Hepatocyte (in vitro differentiated cells): ENCODE measurements around the gene G0S2. TPM values are rescaled to one million over a fixed set of nuclear protein-coding genes. Genes with fewer than 3 reads are reported as not detected.
"Not testable (repeated sequence)": the region's sequence is repeated elsewhere in the genome, so short reads cannot be mapped to it uniquely, and the experiment has no call there.

Experiments
- DNase-seq: peaks from one replicate; pipeline ENCODE4 v3.0.0-alpha.2; 2016; ENCODE audit warnings: low spot score
- H2AFZ ChIP-seq: fragments of 200-600 bp; sonication (generic); 2 replicates; pipeline ENCODE4 v1.6.0; 2016; ENCODE audit warnings: antibody characterized with exemption, mild to moderate bottlenecking
- H3K27ac ChIP-seq: fragments of 200-600 bp; sonication (generic); 2 replicates; pipeline ENCODE4 v1.5.1; 2016; ENCODE audit warnings: mild to moderate bottlenecking
- H3K27me3 ChIP-seq: fragments of 200-600 bp; sonication (generic); 2 replicates; pipeline ENCODE4 v1.6.1; 2016
- H3K36me3 ChIP-seq: fragments of 200-600 bp; sonication (generic); replicated peaks from 2 replicates; pipeline ENCODE4 v1.5.1; 2016; ENCODE audit warnings: low read depth; ENCODE audit not compliant: insufficient read depth
- H3K4me1 ChIP-seq: fragments of 200-600 bp; sonication (generic); 2 replicates; pipeline ENCODE4 v1.5.1; 2016; ENCODE audit warnings: mild to moderate bottlenecking, moderate library complexity; ENCODE audit not compliant: insufficient read depth
- H3K4me2 ChIP-seq: fragments of 200-600 bp; sonication (generic); 2 replicates; pipeline ENCODE4 v1.6.0; 2016
- H3K4me3 ChIP-seq: fragments of 200-600 bp; sonication (generic); 2 replicates; pipeline ENCODE4 v1.5.1; 2016; ENCODE audit warnings: mild to moderate bottlenecking
- H3K79me2 ChIP-seq: fragments of 200-600 bp; sonication (generic); 2 replicates; pipeline ENCODE4 v1.6.0; 2017; ENCODE audit warnings: mild to moderate bottlenecking
- H3K9me2 ChIP-seq: fragments of 200-600 bp; sonication (generic); replicated peaks from 2 replicates; pipeline ENCODE4 v1.6.0; 2017; ENCODE audit warnings: mild to moderate bottlenecking; ENCODE audit not compliant: insufficient read depth
- H3K9me3 ChIP-seq: fragments of 200-600 bp; sonication (generic); 2 replicates; pipeline ENCODE4 v1.5.1; 2016; ENCODE audit warnings: low read depth, mild to moderate bottlenecking
- H4K20me1 ChIP-seq: fragments of 200-600 bp; sonication (generic); 2 replicates; pipeline ENCODE4 v1.6.0; 2016; ENCODE audit warnings: mild to moderate bottlenecking; ENCODE audit not compliant: insufficient read depth, poor library complexity, severe bottlenecking
- CTCF ChIP-seq: fragments of 200-600 bp; sonication (generic); IDR thresholded peaks from 2 replicates; pipeline ENCODE4 v1.5.1; 2016; ENCODE audit warnings: antibody characterized with exemption, mild to moderate bottlenecking; ENCODE audit not compliant: poor library complexity
- EZH2 ChIP-seq: fragments of 200-600 bp; sonication (generic); IDR thresholded peaks from 2 replicates; pipeline ENCODE4 v1.6.1; 2016; ENCODE audit warnings: antibody characterized with exemption, mild to moderate bottlenecking, borderline replicate concordance
- EZH2phosphoT487 ChIP-seq: fragments of 200-600 bp; sonication (generic); IDR thresholded peaks from one replicate; pipeline ENCODE4 v1.6.1; 2018; ENCODE audit warnings: antibody characterized with exemption, mild to moderate bottlenecking, low read depth, moderate library complexity; ENCODE audit not compliant: unreplicated experiment, severe bottlenecking
- WGBS: methylation state at CpG from one replicate; pipeline ENCODE4 v1.1.6; 2016; ENCODE audit warnings: low lambda C conversion rate; ENCODE audit errors: missing lambda C conversion rate; 5-methylcytosine and 5-hydroxymethylcytosine counted together
- polyA plus RNA-seq: library from polyadenylated mRNA; unstranded; fragments of >200 nt; fragmentation: Nextera tagmentation; extraction: Ambion mirVana; gene quantifications from 2 replicates; pipeline ENCODE4 v1.2.1, GENCODE V29; 2016
- total RNA-seq: library from RNA; depleted of rRNA; stranded (reverse); fragments of >200 nt; gene quantifications from 2 replicates; pipeline ENCODE4 v1.2.3, GENCODE V29; 2014

Gene G0S2
- total and polyA plus RNA-seq, 2 experiments from 2014 or later, result 32.2 to 37.0 TPM

GRCh38 chr1:209692296-209692695 is 17.1 kb downstream of the G0S2 start:
- WGBS, result 40% methylated on average over 4 of the region's 4 CpGs
- no peaks in the 10 kb centered on the region for H3K9me3 ChIP-seq
- no peaks in the 10 kb centered on the region for H3K4me1 ChIP-seq
- H3K27me3 ChIP-seq, result peaks cover 10% of the 10 kb centered on the region
- no peak overlapping the region for H3K4me2 ChIP-seq
- no peak overlapping the region for H3K27ac ChIP-seq
- H3K36me3 ChIP-seq, result no peaks in the 10 kb centered on the region
- no peaks in the 10 kb centered on the region for H3K79me2 ChIP-seq
- no peak overlapping the region for H3K4me3 ChIP-seq
- no peak overlapping the region for H2AFZ ChIP-seq
- no peak for DNase-seq
- no peaks in the 10 kb centered on the region for H4K20me1 ChIP-seq
- TF ChIP-seq CTCF (no peak), EZH2phosphoT487 (no peak), EZH2 (no peak)
- no peaks in the 10 kb centered on the region for H3K9me2 ChIP-seq

GRCh38 chr1:209692745-209693504 is 17.7 kb downstream of the G0S2 start:
- H3K36me3 ChIP-seq, result no peaks in the 10 kb centered on the region
- no peaks in the 10 kb centered on the region for H3K4me1 ChIP-seq
- 1% methylated on average over 3 of the region's 3 CpGs for WGBS
- H3K27me3 ChIP-seq, result peaks cover 10% of the 10 kb centered on the region
- no peaks in the 10 kb centered on the region for H3K9me3 ChIP-seq
- H3K9me2 ChIP-seq, result no peaks in the 10 kb centered on the region
- H3K4me3 ChIP-seq, result no peak overlapping the region
- H2AFZ ChIP-seq, result no peak overlapping the region
- TF ChIP-seq CTCF (peak; percentile 94), EZH2 (no peak), EZH2phosphoT487 (no peak)
- DNase-seq, result peak; percentile 88
- no peak overlapping the region for H3K27ac ChIP-seq
- no peaks in the 10 kb centered on the region for H4K20me1 ChIP-seq
- no peaks in the 10 kb centered on the region for H3K79me2 ChIP-seq
- H3K4me2 ChIP-seq, result no peak overlapping the region

- H3K4me1 ChIP-seq, result no peaks in the 10 kb centered on the region
- no peaks in the 10 kb centered on the region for H3K9me2 ChIP-seq
- H3K27ac ChIP-seq, result no peak overlapping the region
- no peak overlapping the region for H2AFZ ChIP-seq
- TF ChIP-seq CTCF, result no peak
- no peak for DNase-seq
- H3K27me3 ChIP-seq, result peaks cover 10% of the 10 kb centered on the region
- H3K36me3 ChIP-seq, result no peaks in the 10 kb centered on the region
- H3K4me2 ChIP-seq, result no peak overlapping the region
- H4K20me1 ChIP-seq, result no peaks in the 10 kb centered on the region
- no peaks in the 10 kb centered on the region for H3K9me3 ChIP-seq
- H3K79me2 ChIP-seq, result no peaks in the 10 kb centered on the region
- no peak overlapping the region for H3K4me3 ChIP-seq
Observed at GRCh38 chr1:209696673-209697072, 21.5 kb downstream of the G0S2 start.

- Histone ChIP-seq H3K27ac (no peak overlapping the region), H3K27me3 (peaks cover 11% of the 10 kb centered on the region), H3K4me1 (no peaks in the 10 kb centered on the region), H3K4me3 (no peak overlapping the region), H3K9me2 (no peaks in the 10 kb centered on the region), H3K4me2 (no peak overlapping the region), H3K36me3 (no peaks in the 10 kb centered on the region), H3K79me2 (no peaks in the 10 kb centered on the region), H4K20me1 (no peaks in the 10 kb centered on the region), H2AFZ (no peak overlapping the region), H3K9me3 (no peaks in the 10 kb centered on the region)
- WGBS, result 88% methylated on average over 3 of the region's 3 CpGs
- TF ChIP-seq EZH2, result no peak
- TF ChIP-seq EZH2phosphoT487, result no peak
- no peak for TF ChIP-seq CTCF
- DNase-seq, result no peak
Observed at GRCh38 chr1:209697126-209697525, 21.9 kb downstream of the G0S2 start.

- not testable (repeated sequence) for H3K9me3 ChIP-seq, H3K36me3 ChIP-seq, H3K27me3 ChIP-seq, H3K4me3 ChIP-seq, H3K9me2 ChIP-seq, H4K20me1 ChIP-seq, H3K4me1 ChIP-seq, H3K79me2 ChIP-seq, H3K27ac ChIP-seq, H3K4me2 ChIP-seq, H2AFZ ChIP-seq, DNase-seq
Observed at GRCh38 chr1:209700686-209701085, 25.5 kb downstream of the G0S2 start.
